HCT116 (cell line): Measurements from ENCODE around the gene RALGPS2. TPM values are rescaled to one million over a fixed set of nuclear protein-coding genes. Genes with fewer than 3 reads are reported as not detected.
"Not testable (repeated sequence)": the region's sequence is repeated elsewhere in the genome, so short reads cannot be mapped to it uniquely, and the experiment has no call there.

ENCODE experiments used
- ATAC-seq: fragments of 200-7000 bp; cut with Tn5 transposase; 2 replicates; pipeline ENCODE4 v1.9.1; 2020; ENCODE audit warnings: mild to moderate bottlenecking, moderate library complexity
- BruUV-seq: library from RNA; stranded (reverse); fragments of 400-500 nt; replicated peaks from 2 replicates; lab custom pipeline; 2021; lab: Mats Ljungman, UMichigan
- CTCF ChIA-PET: fragments of 300-600 bp; sonication (Branson Sonifier 250); formaldehyde crosslinking; loops from one replicate; lab custom pipeline; 2021; ENCODE audit warnings: antibody characterized with exemption; lab: Charles Lee
- POLR2A ChIA-PET: fragments of 300-600, 350-600 bp; sonication (Branson Sonifier 250); formaldehyde crosslinking; loops from one replicate; lab custom pipeline; 2021; ENCODE audit warnings: antibody characterized with exemption; lab: Charles Lee
- RAD21 ChIA-PET, 2 experiments: fragments of 300-600 bp; sonication (Branson Sonifier 250); formaldehyde crosslinking; loops; one replicate each; lab custom pipeline; 2023; ENCODE audit warnings: low total read pairs in 2 of 2; ENCODE audit not compliant: uncharacterized antibody in 2 of 2, unreplicated experiment in 2 of 2, low non-redundant PET in 1 of 2; lab: Charles Lee
- DNase-seq: peaks from one replicate; pipeline ENCODE4 v3.0.0-alpha.2; 2010; ENCODE audit warnings: low read depth, low spot score
- H2AFZ ChIP-seq: fragments of 200-600 bp; shearing (Covaris generic), sonication (generic); 2 replicates; pipeline ENCODE4 v1.6.1; 2017; ENCODE audit warnings: low read depth, mixed run types, mixed read lengths, antibody characterized with exemption, low read length; ENCODE audit not compliant: poor library complexity, severe bottlenecking
- H3K27ac ChIP-seq: 2 replicates; pipeline ENCODE4 v1.5.1; 2012; ENCODE audit warnings: low read depth, low read length
- H3K27me3 ChIP-seq: fragments of 200-600 bp; sonication (generic); 2 replicates; pipeline ENCODE4 v1.6.1; 2016; ENCODE audit warnings: mixed run types, low read length, mixed read lengths; ENCODE audit not compliant: insufficient read depth
- H3K36me3 ChIP-seq, 2 experiments: fragments of 200-500 bp in 1 of 2; fragments of 200-600 bp in 1 of 2; sonication (Bioruptor generic) in 1 of 2; sonication (generic) in 1 of 2; 2 replicates each; pipeline versions ENCODE4 v1.5.1 to v1.6.1; 2014 to 2016; ENCODE audit warnings: low read length in 2 of 2, inconsistent platforms in 1 of 2, mixed read lengths in 1 of 2, mixed run types in 1 of 2; ENCODE audit not compliant: insufficient read depth in 2 of 2, control insufficient read depth in 1 of 2
- H3K4me1 ChIP-seq, 2 experiments: fragments of 200-600 bp in 1 of 2; sonication (generic) in 1 of 2; 2 replicates each; pipeline versions ENCODE4 v1.5.1 to v1.6.1; 2012 to 2017; ENCODE audit warnings: low read length in 2 of 2, inconsistent platforms in 1 of 2, mild to moderate bottlenecking in 1 of 2, mixed read lengths in 1 of 2, mixed run types in 1 of 2, moderate library complexity in 1 of 2; ENCODE audit not compliant: insufficient read depth in 2 of 2, control insufficient read depth in 1 of 2
- H3K4me2 ChIP-seq: fragments of 200-600 bp; sonication (generic); 2 replicates; pipeline ENCODE4 v1.6.1; 2017; ENCODE audit warnings: mixed run types, low read length, mixed read lengths
- H3K4me3 ChIP-seq, 2 experiments: fragments of 200-600 bp in 1 of 2; sonication (generic) in 1 of 2; replicated peaks in 1 of 2; 2 replicates each; pipeline ENCODE4 v1.5.1; 2011 to 2016; ENCODE audit warnings: low read length in 2 of 2, control low read depth in 1 of 2, low read depth in 1 of 2, mild to moderate bottlenecking in 1 of 2, mixed read lengths in 1 of 2, mixed run types in 1 of 2
- H3K79me2 ChIP-seq: fragments of 200-600 bp; sonication (generic); 2 replicates; pipeline ENCODE4 v1.6.1; 2017; ENCODE audit warnings: mild to moderate bottlenecking, mixed run types, low read length, moderate library complexity, mixed read lengths; ENCODE audit not compliant: insufficient read depth
- H3K9ac ChIP-seq: fragments of 200-600 bp; sonication (generic); 2 replicates; pipeline ENCODE4 v1.6.1; 2016; ENCODE audit warnings: low read length, mixed read lengths
- H3K9me2 ChIP-seq: fragments of 200-600 bp; sonication (generic), shearing (Covaris generic); 2 replicates; pipeline ENCODE4 v1.6.1; 2017; ENCODE audit warnings: mixed run types, mild to moderate bottlenecking, moderate library complexity; ENCODE audit not compliant: insufficient read depth
- H3K9me3 ChIP-seq, 2 experiments: fragments of 200-500 bp in 1 of 2; fragments of 200-600 bp in 1 of 2; sonication (Bioruptor generic) in 1 of 2; sonication (generic) in 1 of 2; 2 replicates each; pipeline ENCODE4 v1.6.1; 2014 to 2017; ENCODE audit warnings: low read length in 2 of 2, mixed read lengths in 2 of 2, inconsistent platforms in 1 of 2, low read depth in 1 of 2, mild to moderate bottlenecking in 1 of 2, mixed run types in 1 of 2, moderate library complexity in 1 of 2; ENCODE audit not compliant: control insufficient read depth in 1 of 2, insufficient read depth in 1 of 2
- H4K20me1 ChIP-seq: fragments of 200-600 bp; sonication (generic), shearing (Covaris generic); 2 replicates; pipeline ENCODE4 v1.6.1; 2017; ENCODE audit warnings: mixed run types, mild to moderate bottlenecking, moderate library complexity; ENCODE audit not compliant: insufficient read depth
- JUND ChIP-seq: IDR thresholded peaks from 2 replicates; pipeline ENCODE4 v1.6.1; 2012
- POLR2AphosphoS5 ChIP-seq: IDR thresholded peaks from 2 replicates; pipeline ENCODE4 v1.6.1; 2011; ENCODE audit warnings: mild to moderate bottlenecking, low read depth, low read length, moderate library complexity
- RAD21 ChIP-seq: IDR thresholded peaks from 2 replicates; pipeline ENCODE4 v1.6.1; 2012; ENCODE audit warnings: low read depth, mild to moderate bottlenecking
- SP1 ChIP-seq: IDR thresholded peaks from 2 replicates; pipeline ENCODE4 v1.6.1; 2012; ENCODE audit warnings: low read depth
- YY1 ChIP-seq: IDR thresholded peaks from 2 replicates; pipeline ENCODE4 v1.6.1; 2011; ENCODE audit warnings: low read length, low read depth, moderate library complexity, mild to moderate bottlenecking; ENCODE audit not compliant: insufficient replicate concordance; ENCODE audit errors: extremely low read depth
- ZNF274 ChIP-seq: fragments of 200-500 bp; sonication (Bioruptor generic); IDR thresholded peaks from 2 replicates; pipeline ENCODE4 v1.6.1; 2014; ENCODE audit warnings: mild to moderate bottlenecking, low read depth, low read length, inconsistent platforms
- intact Hi-C: fragments of 100-400 bp; cut with micrococcal nuclease; formaldehyde crosslinking; loops from 2 replicates; pipeline ENCODE4 v1.10.0; 2022
- total RNA-seq: library from RNA; stranded (reverse); gene quantifications from one replicate; pipeline ENCODE4 v1.2.1, GENCODE V29; 2021; ENCODE audit not compliant: unreplicated experiment
- TF ChIP-seq, protein P1 (sequence below): IDR thresholded peaks from 2 replicates; pipeline ENCODE4 v1.6.1; 2012; ENCODE audit warnings: low read depth
- TF ChIP-seq, protein P2 (sequence below), 3 experiments: fragments of 200-600 bp in 1 of 3; sonication (generic) in 1 of 3; IDR thresholded peaks in 2 of 3; conservative IDR thresholded peaks in 1 of 3; 2 replicates each; pipeline ENCODE4 v1.5.1; 2012 to 2017; ENCODE audit warnings: low read depth in 2 of 3, low read length in 2 of 3, antibody characterized with exemption in 1 of 3, borderline replicate concordance in 1 of 3, control low read depth in 1 of 3, mild to moderate bottlenecking in 1 of 3, mixed read lengths in 1 of 3, mixed run types in 1 of 3, moderate library complexity in 1 of 3; ENCODE audit not compliant: insufficient read depth in 1 of 3
- TF ChIP-seq, protein P3 (sequence below): IDR thresholded peaks from 2 replicates; pipeline ENCODE4 v1.6.1; 2011; ENCODE audit warnings: mild to moderate bottlenecking, low read length, moderate library complexity; ENCODE audit not compliant: insufficient replicate concordance; ENCODE audit errors: extremely low read depth
- TF ChIP-seq, protein P4 (sequence below): IDR thresholded peaks from 2 replicates; pipeline ENCODE4 v1.6.1; 2012

RALGPS2 gene
- total RNA-seq, 1 experiment from 2014 or later = 25.6 TPM

DNA sequence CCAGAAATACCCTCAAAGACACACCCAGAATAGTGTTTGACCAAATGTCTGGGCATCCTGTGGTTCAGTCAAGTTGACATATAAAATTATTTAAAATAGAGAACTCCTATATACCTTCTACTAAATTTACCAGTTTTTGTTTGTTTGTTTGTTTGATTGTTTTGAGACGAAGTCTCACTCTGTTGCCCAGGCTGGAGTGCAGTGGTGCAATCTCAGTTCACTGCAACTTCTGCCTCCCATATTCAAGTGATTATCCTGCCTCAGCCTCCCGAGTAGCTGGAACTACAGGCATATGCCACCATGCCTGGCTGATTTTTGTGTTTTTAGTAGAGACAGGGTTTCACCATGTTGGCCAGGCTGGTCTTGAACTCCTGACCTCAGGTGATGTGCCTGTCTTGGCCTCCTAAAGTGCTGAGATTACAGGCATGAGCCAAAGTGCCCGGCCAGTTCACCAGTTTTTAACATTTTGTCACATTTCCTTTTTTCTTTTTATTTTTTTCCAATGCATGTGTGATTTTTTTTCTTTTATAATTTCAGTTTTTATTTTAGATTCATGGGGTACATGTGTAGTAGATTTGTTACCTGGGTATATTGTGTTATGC lies 29.7 kb downstream of the RALGPS2 start:
- RAD21 ChIA-PET, BruUV-seq, ATAC-seq, H3K79me2 ChIP-seq, DNase-seq, H4K20me1 ChIP-seq, H3K9me3 ChIP-seq, POLR2A ChIA-PET, H3K4me3 ChIP-seq, CTCF ChIA-PET, H3K27ac ChIP-seq, H3K36me3 ChIP-seq, H2AFZ ChIP-seq, H3K9ac ChIP-seq, H3K27me3 ChIP-seq, H3K4me2 ChIP-seq, H3K9me2 ChIP-seq, H3K4me1 ChIP-seq: not testable (repeated sequence)
- intact Hi-C loops = loop anchor here (5.0 kb wide), 1 partner anchor 442 kb away; no protein-coding TSS in a partner anchor
- TF ChIP-seq ZNF274 = peak; percentile 35; the same call in 1 of the 2 replicates

DNA sequence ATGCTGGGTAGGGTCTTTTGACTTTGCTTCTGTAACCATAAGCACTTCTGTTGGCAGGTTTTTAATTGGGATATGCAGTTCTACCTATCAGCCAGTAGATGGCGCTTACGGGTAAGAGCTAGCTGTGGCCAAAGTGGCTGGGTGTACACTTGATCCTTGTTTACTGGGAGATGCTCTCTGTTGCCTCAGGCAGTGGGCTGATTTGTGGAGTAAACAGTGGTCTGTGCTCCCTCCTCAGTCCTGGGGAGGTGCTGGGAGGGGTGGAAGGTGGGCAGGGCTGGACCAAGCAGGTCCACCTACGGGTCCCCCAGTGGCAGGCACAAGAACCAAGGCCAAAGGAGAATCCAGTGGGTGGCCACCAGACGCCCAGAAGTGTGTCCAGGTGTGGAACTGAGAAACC lies 43.4 kb downstream of the RALGPS2 start:
- BruUV-seq = no TSS peak
- intact Hi-C loops = no loop called here
- Histone ChIP-seq H3K9me2 (no peaks in the 10 kb centered on the region), H3K9ac (no peak overlapping the region), H3K9me3 (peaks cover 4 to 5% of the 10 kb centered on the region in 2 experiments; a peak in 2 of 4 replicates), H3K36me3 (no peaks in the 10 kb centered on the region), H3K4me3 (no peak overlapping the region), H2AFZ (no peak overlapping the region), H3K4me2 (no peak overlapping the region), H3K27ac (no peak overlapping the region), H3K4me1 (no peaks in the 10 kb centered on the region), H3K27me3 (no peaks in the 10 kb centered on the region), H4K20me1 (no peaks in the 10 kb centered on the region), H3K79me2 (no peaks in the 10 kb centered on the region)
- RAD21 ChIA-PET = no interaction called here
- ATAC-seq (peak; percentile 76), DNase-seq (peak; percentile 10)
- CTCF ChIA-PET = interaction anchor here (0.6 to 1.6 kb wide), 3 partner anchors 15 to 235 kb away, joined by 4 to 7 read pairs (median 4); no protein-coding TSS in a partner anchor
- POLR2A ChIA-PET = no interaction called here
- TF ChIP-seq JUND (no peak), YY1 (no peak), POLR2AphosphoS5 (0 out of 2 replicates have a peak, but pooled peaks have one; percentile 15), SP1 (no peak), RAD21 (peak; percentile 50), ZNF274 (no peak)
- TF ChIP-seq, protein P1, sequence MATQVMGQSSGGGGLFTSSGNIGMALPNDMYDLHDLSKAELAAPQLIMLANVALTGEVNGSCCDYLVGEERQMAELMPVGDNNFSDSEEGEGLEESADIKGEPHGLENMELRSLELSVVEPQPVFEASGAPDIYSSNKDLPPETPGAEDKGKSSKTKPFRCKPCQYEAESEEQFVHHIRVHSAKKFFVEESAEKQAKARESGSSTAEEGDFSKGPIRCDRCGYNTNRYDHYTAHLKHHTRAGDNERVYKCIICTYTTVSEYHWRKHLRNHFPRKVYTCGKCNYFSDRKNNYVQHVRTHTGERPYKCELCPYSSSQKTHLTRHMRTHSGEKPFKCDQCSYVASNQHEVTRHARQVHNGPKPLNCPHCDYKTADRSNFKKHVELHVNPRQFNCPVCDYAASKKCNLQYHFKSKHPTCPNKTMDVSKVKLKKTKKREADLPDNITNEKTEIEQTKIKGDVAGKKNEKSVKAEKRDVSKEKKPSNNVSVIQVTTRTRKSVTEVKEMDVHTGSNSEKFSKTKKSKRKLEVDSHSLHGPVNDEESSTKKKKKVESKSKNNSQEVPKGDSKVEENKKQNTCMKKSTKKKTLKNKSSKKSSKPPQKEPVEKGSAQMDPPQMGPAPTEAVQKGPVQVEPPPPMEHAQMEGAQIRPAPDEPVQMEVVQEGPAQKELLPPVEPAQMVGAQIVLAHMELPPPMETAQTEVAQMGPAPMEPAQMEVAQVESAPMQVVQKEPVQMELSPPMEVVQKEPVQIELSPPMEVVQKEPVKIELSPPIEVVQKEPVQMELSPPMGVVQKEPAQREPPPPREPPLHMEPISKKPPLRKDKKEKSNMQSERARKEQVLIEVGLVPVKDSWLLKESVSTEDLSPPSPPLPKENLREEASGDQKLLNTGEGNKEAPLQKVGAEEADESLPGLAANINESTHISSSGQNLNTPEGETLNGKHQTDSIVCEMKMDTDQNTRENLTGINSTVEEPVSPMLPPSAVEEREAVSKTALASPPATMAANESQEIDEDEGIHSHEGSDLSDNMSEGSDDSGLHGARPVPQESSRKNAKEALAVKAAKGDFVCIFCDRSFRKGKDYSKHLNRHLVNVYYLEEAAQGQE = no peak
- TF ChIP-seq, protein P2, sequence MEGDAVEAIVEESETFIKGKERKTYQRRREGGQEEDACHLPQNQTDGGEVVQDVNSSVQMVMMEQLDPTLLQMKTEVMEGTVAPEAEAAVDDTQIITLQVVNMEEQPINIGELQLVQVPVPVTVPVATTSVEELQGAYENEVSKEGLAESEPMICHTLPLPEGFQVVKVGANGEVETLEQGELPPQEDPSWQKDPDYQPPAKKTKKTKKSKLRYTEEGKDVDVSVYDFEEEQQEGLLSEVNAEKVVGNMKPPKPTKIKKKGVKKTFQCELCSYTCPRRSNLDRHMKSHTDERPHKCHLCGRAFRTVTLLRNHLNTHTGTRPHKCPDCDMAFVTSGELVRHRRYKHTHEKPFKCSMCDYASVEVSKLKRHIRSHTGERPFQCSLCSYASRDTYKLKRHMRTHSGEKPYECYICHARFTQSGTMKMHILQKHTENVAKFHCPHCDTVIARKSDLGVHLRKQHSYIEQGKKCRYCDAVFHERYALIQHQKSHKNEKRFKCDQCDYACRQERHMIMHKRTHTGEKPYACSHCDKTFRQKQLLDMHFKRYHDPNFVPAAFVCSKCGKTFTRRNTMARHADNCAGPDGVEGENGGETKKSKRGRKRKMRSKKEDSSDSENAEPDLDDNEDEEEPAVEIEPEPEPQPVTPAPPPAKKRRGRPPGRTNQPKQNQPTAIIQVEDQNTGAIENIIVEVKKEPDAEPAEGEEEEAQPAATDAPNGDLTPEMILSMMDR (IDR thresholded peaks at IDR 0.05 in 2 of 3, conservative IDR thresholded peaks at IDR 0.05 in 1 of 3; ENCODE audit: borderline replicate concordance in 1 of 3, insufficient read depth in 1 of 3, low read depth in 2 of 3, low read length in 2 of 3) = peak; percentile 58 to 93 (median 78); a peak in 5 of 6 replicates
- TF ChIP-seq, protein P3, sequence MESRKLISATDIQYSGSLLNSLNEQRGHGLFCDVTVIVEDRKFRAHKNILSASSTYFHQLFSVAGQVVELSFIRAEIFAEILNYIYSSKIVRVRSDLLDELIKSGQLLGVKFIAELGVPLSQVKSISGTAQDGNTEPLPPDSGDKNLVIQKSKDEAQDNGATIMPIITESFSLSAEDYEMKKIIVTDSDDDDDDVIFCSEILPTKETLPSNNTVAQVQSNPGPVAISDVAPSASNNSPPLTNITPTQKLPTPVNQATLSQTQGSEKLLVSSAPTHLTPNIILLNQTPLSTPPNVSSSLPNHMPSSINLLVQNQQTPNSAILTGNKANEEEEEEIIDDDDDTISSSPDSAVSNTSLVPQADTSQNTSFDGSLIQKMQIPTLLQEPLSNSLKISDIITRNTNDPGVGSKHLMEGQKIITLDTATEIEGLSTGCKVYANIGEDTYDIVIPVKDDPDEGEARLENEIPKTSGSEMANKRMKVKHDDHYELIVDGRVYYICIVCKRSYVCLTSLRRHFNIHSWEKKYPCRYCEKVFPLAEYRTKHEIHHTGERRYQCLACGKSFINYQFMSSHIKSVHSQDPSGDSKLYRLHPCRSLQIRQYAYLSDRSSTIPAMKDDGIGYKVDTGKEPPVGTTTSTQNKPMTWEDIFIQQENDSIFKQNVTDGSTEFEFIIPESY = no peak
- TF ChIP-seq, protein P4, sequence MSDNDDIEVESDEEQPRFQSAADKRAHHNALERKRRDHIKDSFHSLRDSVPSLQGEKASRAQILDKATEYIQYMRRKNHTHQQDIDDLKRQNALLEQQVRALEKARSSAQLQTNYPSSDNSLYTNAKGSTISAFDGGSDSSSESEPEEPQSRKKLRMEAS = no peak
